HCT116 (cell line): ENCODE results near the gene AXIN1.

Experiments
- CEBPB ChIP-seq: IDR thresholded peaks from 2 replicates; pipeline ENCODE4 v1.6.1; 2012; ENCODE audit warnings: low read depth
- CTCF ChIP-seq, 3 experiments: fragments of 200-600 bp in 1 of 3; sonication (generic) in 1 of 3; IDR thresholded peaks in 2 of 3; conservative IDR thresholded peaks in 1 of 3; 2 replicates each; pipeline ENCODE4 v1.5.1; 2012 to 2017; ENCODE audit warnings: low read depth in 2 of 3, low read length in 2 of 3, antibody characterized with exemption in 1 of 3, borderline replicate concordance in 1 of 3, control low read depth in 1 of 3, mild to moderate bottlenecking in 1 of 3, mixed read lengths in 1 of 3, mixed run types in 1 of 3, moderate library complexity in 1 of 3; ENCODE audit not compliant: insufficient read depth in 1 of 3
- ELF1 ChIP-seq: IDR thresholded peaks from 2 replicates; pipeline ENCODE4 v1.6.1; 2012; ENCODE audit warnings: low read depth, borderline replicate concordance
- EZH2 ChIP-seq: fragments of 200-600 bp; sonication (generic); IDR thresholded peaks from 2 replicates; pipeline ENCODE4 v1.6.1; 2017; ENCODE audit warnings: antibody characterized with exemption, mixed run types
- EZH2phosphoT487 ChIP-seq: fragments of 200-600 bp; IDR thresholded peaks from 2 replicates; pipeline ENCODE4 v1.6.1; 2018; ENCODE audit warnings: antibody characterized with exemption, borderline replicate concordance
- JUND ChIP-seq: IDR thresholded peaks from 2 replicates; pipeline ENCODE4 v1.6.1; 2012
- POLR2A ChIP-seq: IDR thresholded peaks from 2 replicates; pipeline ENCODE4 v1.7.0; 2011; ENCODE audit warnings: borderline replicate concordance; ENCODE audit not compliant: insufficient read depth, insufficient read length; ENCODE audit errors: extremely low read depth
- REST ChIP-seq: IDR thresholded peaks from 2 replicates; pipeline ENCODE4 v1.6.1; 2012; ENCODE audit warnings: low read depth
- YY1 ChIP-seq: IDR thresholded peaks from 2 replicates; pipeline ENCODE4 v1.6.1; 2011; ENCODE audit warnings: low read length, low read depth, moderate library complexity, mild to moderate bottlenecking; ENCODE audit not compliant: insufficient replicate concordance; ENCODE audit errors: extremely low read depth
- TF ChIP-seq, protein P1 (sequence below): IDR thresholded peaks from 2 replicates; pipeline ENCODE4 v1.6.1; 2012
- TF ChIP-seq, protein P2 (sequence below): IDR thresholded peaks from 2 replicates; pipeline ENCODE4 v1.6.1; 2012

GRCh38 chr16:265002-265529 is 87.5 kb downstream of the AXIN1 start:
- TF ChIP-seq YY1 (no peak), CEBPB (no peak), POLR2A (no peak), ELF1 (no peak), CTCF (IDR thresholded peaks at IDR 0.05 in 2 of 3, conservative IDR thresholded peaks at IDR 0.05 in 1 of 3; ENCODE audit: borderline replicate concordance in 1 of 3, insufficient read depth in 1 of 3, low read depth in 2 of 3, low read length in 2 of 3) (no peak), EZH2phosphoT487 (no peak), REST (no peak), EZH2 (no peak), JUND (no peak)
- TF ChIP-seq, protein P1, sequence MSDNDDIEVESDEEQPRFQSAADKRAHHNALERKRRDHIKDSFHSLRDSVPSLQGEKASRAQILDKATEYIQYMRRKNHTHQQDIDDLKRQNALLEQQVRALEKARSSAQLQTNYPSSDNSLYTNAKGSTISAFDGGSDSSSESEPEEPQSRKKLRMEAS, result no peak
- TF ChIP-seq, protein P2, sequence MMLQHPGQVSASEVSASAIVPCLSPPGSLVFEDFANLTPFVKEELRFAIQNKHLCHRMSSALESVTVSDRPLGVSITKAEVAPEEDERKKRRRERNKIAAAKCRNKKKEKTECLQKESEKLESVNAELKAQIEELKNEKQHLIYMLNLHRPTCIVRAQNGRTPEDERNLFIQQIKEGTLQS, result no peak
